Pulmonary artery endothelial cell (primary cell): ENCODE results near the gene TIMM22. TPM values are rescaled to one million over a fixed set of nuclear protein-coding genes. Genes with fewer than 3 reads are reported as not detected.
"Not testable (repeated sequence)": the region's sequence is repeated elsewhere in the genome, so short reads cannot be mapped to it uniquely, and the experiment has no call there.

Experiments used
- DNase-seq: peaks from one replicate; pipeline ENCODE4 v3.0.0-alpha.2; 2011; ENCODE audit warnings: low read depth, low spot score
- total RNA-seq: library from RNA; depleted of rRNA; stranded (reverse); fragments of >200 nt; gene quantifications from 2 replicates; pipeline ENCODE4 v1.2.3, GENCODE V29; 2014

TIMM22 gene
- total RNA-seq, 1 donor from 2014 or later, result 23.0 TPM

DNA sequence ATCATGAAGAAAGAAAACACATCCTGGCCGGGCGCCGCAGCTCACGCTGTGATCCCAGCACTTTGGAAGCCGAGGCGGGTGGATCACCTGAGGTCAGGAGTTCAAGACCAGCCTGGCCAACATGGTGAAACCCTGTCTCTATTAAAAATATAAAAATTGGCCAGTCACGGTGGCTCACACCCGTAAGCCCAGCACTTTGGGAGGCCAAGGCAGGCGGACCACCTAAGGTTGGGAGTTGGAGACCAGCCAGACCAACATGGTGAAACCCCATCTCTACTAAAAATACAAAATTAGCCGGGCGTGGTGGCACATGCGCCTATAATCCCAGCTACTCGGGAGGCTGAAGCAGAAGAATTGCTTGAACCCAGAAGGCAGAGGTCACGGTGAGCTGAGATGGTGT, 25.1 kb upstream of the TIMM22 start:
- DNase-seq, result not testable (repeated sequence)

DNA sequence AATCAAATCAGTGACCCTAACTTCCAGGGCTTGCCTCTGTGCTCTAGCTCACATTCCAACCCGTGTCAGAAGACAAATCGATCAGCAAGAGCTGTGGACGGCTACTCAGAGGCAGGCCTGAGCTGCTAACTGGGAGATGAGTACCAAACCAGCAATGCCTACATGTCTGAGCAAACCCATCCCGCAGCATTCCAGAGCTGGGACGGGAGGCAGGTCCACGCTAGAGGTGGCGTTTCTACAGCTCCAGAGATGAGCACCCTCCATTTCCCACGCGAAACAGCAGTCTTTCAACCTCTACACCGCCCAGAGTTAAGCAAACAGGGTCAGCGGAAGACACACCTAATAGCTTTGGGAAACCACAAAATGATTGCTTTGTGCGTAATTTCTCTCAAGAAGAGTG, 23.9 kb upstream of the TIMM22 start:
- no peak for DNase-seq

DNA sequence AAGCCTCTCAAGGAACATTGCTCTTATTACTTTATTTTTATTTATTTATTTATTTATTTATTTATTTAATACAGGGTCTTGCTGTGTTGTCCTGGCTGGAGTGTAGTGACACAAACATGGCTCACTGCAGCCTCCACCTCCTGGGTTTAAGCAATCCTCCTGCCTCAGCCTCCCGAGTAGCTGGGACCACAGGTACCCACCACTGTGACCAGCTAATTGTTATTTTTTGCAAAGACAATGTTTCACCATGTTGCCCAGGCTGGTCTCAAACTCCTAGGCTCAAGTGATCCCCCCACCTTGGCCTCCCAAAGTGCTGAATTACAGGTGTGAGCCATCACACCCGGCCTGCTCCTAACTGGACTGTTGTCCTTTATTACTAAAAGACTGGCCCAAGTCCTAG, 22.2 kb upstream of the TIMM22 start:
- DNase-seq, result not testable (repeated sequence)

DNA sequence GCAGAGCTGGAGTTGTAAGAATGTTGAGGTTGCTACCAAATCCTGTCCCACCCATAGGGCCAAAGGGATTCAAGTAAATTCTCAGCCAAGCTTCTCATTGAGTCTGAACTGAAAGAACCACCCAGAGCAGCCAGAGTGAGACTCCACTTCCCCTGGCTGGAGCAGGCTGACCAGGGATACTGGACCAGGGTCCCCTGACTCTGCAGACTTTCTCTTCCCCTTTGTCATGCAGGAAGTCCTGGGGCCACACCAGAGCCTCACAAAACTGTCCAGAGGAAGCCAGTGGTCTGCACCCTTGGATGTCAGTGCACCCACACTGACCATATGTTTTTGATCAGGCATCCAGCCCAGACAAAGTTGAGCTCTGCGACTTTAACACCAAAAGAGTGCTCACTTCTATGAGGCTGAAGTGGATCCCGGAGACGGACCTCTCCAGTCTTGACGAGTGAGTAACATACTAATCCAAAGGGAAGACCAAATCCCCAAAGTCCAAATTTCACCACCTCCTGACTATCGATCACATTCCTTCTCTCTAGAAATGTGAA, 21.5 kb upstream of the TIMM22 start:
- DNase-seq, result no peak

DNA sequence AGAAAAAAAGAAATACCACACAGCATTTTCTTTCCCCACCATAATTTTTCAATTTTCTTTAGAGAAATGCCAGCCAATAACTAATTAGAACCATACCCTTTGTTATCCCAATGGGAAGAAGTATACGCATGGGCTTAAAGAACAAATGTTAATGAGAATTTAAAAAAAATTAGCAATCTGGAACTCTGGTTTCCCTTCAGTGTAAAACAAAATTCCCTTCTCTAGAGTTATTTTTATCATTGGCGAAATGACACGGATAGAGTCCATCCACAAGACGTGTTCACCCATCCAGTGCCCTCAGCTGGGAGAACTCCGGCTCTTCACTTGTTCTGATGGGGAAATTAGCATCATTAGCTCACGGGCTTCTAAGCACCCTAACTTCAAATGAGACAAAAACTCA, 20.6 kb upstream of the TIMM22 start:
- no peak for DNase-seq

DNA sequence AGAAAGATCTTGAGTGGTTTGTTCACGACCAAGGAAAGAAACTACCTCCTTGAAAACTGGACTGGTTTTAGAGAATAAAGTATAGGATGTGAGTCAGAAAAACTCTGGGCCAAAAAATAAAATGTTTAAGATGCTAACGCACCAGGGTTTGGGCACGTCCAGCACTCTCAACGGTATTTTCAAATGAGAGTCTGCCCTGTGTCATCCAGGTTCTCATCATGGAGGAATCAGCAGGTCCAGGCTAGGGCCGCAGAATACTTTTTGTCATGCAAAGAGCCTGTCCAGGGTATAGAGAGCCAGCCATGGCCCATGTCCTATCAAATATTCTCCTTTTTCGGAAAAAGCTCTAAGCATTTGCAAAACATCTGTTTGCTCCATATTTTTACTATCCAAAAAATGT, 19.8 kb upstream of the TIMM22 start:
- DNase-seq, result no peak

DNA sequence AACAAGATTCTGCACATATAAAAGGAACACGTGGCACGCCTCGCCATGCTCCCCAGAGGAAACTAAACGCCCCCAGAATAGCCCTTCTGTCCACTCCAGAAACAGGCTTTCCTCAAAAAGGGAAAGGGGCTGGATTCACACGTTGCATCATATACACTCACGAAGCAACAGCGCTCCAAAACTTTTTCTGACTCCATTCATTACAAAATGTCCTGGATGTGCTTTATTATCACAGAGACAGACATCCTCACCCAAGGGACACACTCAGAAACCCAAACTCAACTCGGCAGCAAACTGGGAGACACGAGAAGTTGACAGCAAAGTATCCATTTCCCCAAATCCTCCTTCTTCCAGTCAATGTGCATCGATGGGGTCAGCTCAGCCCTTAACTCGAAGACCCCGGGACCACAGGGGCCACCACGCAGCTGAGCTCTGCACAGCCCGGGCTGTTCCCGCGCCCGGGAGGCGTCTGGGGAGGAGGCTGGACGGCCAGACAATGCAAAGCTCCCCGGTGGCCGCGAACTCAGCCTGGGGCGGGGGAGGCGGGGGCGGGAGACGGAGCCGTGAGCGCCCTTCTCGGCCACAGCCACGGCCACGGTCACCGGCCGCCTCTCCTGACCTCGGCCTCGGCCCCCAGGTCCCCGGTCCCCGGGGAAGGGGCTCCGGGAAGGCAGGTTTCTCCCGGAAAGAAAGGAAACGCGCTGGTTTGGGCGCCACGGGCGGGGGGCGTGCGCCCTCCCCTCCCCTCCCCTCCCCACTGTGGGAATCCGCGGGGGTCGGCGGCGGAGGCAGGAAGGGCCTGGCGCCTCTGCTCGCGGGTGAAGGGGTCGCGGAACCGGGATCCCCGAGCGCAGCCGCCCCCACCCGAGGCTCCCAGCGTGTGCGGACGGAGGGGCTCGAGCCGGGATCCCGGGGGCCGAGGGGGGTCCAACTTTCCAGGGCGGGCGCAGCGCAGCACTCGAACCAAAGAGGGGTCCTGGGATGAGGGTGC, 18.5 kb upstream of the TIMM22 start:
- no peak for DNase-seq

DNA sequence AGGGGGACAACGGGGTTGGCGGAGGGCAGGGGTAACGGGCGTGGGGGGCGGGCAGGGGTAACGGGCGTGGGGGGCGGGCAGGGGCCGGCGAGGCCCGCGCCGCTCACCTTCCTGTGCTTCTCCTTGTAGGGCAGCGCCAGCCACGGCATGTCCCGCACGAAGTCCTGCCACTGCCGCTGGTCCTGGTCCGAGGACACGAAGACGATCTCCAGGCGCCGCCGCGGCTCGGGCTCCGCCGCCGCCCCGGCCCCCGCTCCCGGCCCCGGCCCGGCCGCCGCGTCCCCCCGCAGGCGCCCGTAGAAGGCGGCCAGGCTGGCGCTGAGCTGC, 17.8 kb upstream of the TIMM22 start:
- DNase-seq, result no peak

DNA sequence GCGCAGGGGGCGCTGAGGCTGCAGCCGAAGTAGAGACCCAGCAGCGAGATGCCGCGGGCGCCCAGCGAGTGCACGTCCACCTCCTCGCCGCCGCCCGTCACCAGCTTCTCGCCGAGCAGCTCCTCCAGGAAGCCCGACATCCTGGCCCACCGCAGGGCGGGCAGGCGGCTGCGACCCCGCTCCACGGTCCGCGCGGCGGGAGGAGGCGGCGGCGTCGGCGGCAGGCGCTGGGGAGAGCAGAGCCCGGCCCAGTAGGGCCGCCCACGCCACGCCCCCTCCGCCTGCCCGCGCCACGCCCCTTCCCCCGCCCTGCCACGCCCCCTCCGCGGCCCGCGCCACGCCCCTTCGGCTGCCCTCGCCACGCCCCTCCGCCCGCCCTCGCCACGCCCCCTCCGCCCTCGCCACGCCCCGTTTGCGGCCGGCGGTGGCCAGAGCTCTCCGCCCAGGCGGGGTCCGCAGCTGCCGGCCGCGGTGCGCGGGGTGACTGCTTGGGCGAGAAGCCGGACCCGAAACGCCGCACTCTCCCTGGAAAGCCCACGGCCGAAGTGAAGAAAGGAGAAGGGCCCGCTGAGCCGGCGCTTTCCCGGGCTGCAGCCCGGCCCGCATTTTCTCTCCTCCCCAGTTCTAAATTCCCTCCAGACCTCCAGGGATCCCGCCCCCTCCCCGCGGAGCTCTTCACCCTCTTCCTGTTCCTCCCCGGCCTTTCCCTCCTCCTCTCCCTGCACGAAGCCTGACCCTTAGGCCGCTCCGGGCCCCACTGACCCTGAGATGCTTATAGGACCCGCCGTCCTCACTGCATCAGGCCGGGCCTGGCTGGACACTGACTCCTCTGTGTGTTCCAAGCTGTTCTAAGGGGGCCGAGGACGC, 17.2 kb upstream of the TIMM22 start, which contains the start of gene NXN:
Gene NXN (minus strand): TSS at position 238 of the 867 bp plus-strand sequence.
- DNase-seq, result no peak

DNA sequence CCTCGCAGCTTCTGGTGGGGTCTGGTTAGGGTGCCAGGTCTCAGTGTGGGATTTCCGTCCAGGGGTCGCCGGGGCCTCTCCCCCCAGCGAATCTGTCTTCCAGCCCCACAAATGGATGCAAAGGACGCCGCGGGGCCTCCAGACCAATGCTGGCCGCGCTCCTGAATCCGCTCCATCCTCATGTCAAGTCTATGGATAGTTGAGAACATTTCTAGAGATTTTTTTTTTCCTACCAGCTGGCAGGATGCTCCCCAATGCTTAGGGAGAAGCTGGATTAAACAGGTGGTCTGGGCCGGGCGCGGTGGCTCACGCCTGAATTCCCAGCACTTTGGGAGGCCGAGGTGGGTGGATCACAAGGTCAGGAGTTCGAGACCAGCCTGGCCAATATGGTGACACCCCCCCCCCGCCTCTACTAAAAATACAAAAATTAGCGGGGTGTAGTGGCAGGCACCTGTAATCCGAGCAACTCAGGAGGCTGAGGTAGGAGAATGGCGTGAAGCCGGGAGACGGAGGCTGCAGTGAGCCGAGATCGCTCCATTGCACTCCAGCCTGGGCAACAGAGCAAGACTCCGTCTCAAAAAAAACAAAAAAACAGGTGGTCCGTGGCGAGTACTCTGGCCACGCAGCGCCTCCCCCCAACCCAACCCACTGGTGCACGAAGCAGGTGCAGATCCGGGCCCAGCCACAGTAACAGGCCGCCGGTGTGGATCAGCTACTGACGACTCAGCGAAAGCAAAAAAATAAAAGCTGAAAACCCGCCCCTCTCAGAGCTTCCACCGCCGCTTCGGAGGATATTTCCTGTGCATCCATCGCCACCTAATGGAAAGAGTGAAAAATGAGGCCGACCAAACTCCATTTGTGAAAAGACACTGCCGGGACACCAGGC, 16.3 kb upstream of the TIMM22 start:
- DNase-seq, result no peak

DNA sequence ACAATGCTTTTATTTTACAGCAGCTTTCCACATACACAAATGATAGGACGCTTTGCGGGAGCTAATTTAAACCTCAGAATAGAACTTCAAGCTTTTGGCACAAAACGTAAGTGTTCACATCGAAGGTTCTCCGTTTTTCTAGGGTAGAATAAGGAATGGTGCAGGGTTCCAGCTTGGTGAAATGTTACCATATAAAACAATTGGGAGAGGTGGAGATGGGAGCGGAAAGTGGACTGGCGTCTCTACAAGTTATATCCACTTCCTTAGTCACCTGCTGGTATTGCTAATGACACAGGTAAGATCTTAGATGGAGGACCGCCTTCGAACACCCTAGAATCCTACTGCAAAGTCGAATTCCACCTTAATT, 15.7 kb upstream of the TIMM22 start:
- no peak for DNase-seq

DNA sequence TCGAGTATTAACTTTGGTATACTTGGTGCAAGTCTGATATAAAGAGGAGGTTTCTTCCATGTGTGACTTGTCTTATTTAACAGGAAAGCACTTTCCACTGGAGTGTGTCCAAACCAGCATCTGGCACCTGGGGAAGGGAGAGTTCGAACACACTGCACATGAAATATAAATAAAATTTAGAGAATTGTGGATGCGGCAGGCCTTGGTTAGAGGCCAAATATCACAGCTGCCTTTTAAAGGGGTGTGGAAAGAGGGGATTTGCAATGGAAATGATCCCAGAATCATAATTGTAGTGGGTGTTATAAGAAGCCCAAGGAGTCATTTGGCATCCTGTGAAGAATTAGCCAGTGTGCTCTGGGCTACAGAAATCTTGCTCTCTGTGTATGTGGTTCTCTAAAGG, 13.0 kb upstream of the TIMM22 start:
- no peak for DNase-seq

DNA sequence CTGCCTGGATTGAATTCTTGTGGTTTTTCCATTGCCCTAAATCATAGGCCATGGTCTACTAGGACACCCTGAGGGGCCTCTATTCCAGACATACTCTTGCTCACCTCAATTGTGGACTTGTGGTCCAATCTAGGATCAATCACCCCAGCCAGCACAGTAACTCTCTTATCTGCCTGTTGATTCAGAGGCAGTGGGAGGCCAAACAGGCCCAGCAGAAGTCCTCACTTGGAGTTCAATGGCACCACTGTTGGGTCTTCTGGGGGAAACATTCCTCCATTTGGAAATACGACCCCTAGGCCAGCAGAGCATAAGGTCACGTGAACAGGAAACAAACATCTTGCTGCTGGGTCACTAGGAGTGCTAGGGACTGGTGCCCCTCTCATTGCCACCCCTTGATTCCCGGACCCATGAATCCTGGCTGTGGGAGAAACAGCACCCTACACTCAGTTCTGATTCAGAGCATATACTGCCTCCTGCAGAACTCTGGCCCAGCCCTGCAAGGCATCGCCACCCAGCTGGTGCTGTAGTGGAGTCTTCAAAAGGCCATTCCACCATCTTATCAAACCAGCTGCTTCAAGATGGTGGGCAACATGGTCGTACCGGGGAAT, 10.5 kb upstream of the TIMM22 start:
- no peak for DNase-seq

DNA sequence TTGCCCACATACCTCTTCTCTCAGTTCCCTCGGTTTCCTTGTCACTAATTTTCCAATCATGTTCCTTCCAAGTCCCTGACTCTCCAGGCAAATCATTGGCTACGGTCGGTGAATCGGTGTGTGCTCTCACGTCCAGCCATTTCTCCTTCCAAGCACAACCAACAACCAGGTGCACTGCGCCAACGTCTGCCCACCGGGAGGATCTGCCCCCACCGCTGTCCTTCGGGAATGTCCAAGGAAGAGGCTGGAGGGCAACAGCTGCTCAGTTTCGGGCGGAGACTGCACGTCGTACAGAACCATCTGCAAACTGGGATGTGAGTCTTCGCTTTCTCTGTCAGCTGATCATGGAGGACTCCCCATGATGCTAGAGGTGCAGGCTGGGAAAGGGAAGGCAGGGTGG, 9.0 kb upstream of the TIMM22 start:
- no peak for DNase-seq

DNA sequence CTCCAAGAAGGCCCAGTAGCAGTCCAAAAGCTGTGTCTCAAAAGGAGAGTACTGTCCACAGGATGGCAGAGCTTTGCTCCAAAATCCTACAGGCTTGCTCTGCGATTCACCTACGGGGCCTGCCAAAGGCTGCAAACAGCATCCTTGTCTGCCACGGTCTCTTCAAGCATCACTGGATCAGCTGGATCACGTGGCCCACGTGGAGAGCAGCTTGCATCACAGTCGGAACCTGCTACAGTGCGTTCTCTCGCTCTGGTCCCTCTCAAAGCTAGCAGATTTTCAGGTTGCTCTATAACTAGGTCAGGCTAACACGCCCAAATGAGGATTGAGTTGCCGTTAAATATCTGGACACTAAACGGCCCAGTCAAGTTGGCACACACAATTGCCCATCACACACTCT, 8.4 kb upstream of the TIMM22 start:
- no peak for DNase-seq

DNA sequence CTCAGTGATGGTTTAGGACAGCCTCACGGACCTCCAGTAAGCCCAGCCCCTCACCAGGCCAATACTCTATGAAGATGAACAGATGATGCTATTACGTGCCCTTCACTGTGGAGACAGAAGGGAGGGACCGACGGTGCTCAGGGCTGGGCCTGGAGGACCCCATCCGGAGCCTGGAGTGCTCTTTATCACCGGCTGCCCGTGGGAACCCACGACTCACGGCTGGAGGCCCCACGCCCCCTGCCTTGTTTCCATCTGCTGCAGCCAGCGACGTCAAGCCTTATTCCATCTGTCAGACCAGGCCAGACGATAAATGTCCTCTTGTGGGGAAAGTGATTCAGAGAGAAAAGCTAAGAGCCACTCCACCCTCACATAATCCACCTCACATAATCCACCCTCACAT, 4.0 kb upstream of the TIMM22 start:
- no peak for DNase-seq

DNA sequence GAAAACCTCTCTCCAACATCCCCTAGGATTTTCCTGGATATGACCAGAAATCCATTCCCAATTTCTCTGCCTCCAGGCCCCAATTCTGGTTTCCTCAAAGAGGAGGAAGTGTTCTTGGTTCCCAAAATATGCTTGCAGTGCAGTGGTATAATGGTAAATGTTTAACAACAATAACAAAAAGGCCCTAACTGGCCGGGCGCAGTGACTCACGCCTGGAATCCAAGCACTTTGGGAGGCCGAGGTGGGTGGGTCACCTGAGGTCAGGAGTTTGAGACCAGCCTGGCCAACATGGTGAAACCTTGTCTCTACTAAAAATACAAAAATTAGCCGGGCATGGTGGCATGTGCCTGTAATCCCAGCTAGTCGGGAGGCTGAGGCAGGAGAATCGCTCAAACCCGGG, 1.6 kb upstream of the TIMM22 start:
- DNase-seq, result not testable (repeated sequence)

DNA sequence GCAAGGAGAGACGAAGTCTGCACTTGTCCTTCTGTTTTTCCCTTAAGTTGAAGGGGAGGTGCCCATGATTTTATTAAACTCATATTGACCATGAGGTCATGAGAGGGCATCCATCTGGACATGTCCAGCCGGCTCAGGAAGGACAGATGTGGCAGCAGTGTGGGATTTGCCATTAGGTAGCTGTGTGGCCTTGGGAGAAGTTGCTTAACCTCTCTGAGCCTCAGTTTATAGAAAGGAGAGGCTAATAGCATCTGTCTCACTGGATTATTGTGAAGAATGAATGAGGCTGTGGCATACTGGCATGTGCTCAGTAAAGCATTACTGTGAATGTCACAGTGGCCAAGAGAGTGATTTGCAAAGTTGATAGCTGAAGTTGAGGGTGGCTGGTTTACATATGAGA, 1.2 kb downstream of the TIMM22 start:
- no peak for DNase-seq

DNA sequence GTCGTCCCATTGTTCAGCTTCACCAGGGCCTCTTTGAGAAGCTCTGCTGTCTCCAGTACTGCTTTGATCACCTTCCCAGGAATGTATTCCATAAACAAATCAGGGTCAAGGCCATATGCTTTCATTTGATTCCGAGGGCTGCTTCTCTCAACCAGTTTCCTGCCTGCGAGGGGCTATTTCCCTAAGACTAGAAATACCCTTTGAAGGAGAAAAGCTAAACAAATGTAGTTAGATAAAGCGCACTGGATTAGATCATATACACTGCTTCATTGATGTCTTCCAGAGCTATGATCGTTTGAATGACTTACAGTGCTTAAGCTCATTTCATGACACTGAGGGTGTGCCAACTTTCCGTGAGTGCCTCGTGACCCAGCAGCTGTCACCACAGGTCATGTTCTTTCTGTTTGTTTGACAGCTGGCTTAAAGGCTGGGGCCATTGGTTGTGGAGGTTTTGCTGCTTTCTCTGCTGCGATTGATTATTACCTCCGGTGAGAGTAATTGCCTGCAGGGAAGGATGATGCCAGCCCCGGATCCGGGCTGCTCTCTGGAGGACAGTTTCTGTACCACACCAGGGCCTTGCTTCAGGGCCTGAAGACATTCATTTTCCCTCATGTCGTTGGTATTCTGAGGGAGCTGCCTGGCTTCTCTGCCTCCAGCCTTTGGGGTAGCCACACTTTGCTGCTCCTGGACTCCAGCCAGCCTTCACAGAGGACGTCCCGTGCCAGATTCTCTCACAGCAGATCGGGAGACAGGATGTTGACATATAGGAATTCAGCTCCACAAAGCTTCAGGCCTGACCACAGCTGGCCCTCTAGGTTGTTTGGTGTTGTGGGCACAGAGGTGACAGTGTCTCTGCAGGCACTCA, 3.9 kb downstream of the TIMM22 start:
- DNase-seq, result no peak
